ENCODE data around the gene CDKN1A. TPM values are rescaled to one million over a fixed set of nuclear protein-coding genes. Genes with fewer than 3 reads are reported as not detected.

CDKN1A gene
- total RNA-seq, 4 donors from 2014 or later, result 110 to 346 (median 260) TPM

GRCh38 chr6:36688063-36688738 lies 9.7 kb downstream of the CDKN1A start:
- in situ Hi-C loops (cut with MboI; ENCODE audit: low sequenced_read_pairs in 4 of 4), result loop anchor here in 3 of 4 donors (10.0 to 25.0 kb wide), 3 partner anchors 63 to 263 kb away; partner anchors contain the start of genes KCTD20 (in 1 of the 3) and PXT1 (in 1 of the 3)
- peaks cover 0 to 10% of the 10 kb centered on the region in 2 donors for H3K4me1 ChIP-seq
- H3K36me3 ChIP-seq, result peaks cover 22 to 43% of the 10 kb centered on the region in 2 donors
- H3K27ac ChIP-seq, result peak overlapping the region in 2 of 4 donors; percentile 1 to 46
- no peaks in the 10 kb centered on the region for H3K27me3 ChIP-seq
- H3K4me3 ChIP-seq, result no peak overlapping the region
- TF ChIP-seq POLR2A (IDR thresholded peaks at IDR 0.05) (no peak), CTCF (IDR thresholded peaks at IDR 0.05 in 4 of 5, conservative IDR thresholded peaks at IDR 0.05 in 1 of 5) (no peak)
- intact Hi-C loops (cut with DNase I; ENCODE audit: low total_unique reads), result no loop called here
- DNase-seq (no peak), ATAC-seq (peak in 1 of 2 donors; percentile 11)
- H3K9me3 ChIP-seq, result no peaks in the 10 kb centered on the region

- peaks cover 22 to 38% of the 10 kb centered on the region in 2 donors for H3K36me3 ChIP-seq
These were observed 10.2 kb downstream of the CDKN1A start for GRCh38 chr6:36688739-36689075.

GRCh38 chr6:36691011-36691410 lies 12.5 kb downstream of the CDKN1A start:
- DNase-seq (no peak), ATAC-seq (no peak)
- TF ChIP-seq CTCF (IDR thresholded peaks at IDR 0.05 in 4 of 5, conservative IDR thresholded peaks at IDR 0.05 in 1 of 5) (no peak), POLR2A (IDR thresholded peaks at IDR 0.05) (no peak)
- H3K27me3 ChIP-seq, result no peaks in the 10 kb centered on the region
- intact Hi-C loops (cut with DNase I; ENCODE audit: low total_unique reads) (no loop called here), in situ Hi-C loops (cut with MboI; ENCODE audit: low sequenced_read_pairs in 4 of 4) (loop anchor here in 1 of 4 donors (25.0 kb wide), 1 partner anchor 254 kb away; the partner anchor contains the start of genes KCTD20 and PXT1)
- H3K4me3 ChIP-seq, result no peak overlapping the region
- no peaks in the 10 kb centered on the region for H3K9me3 ChIP-seq
- peaks cover 0 to 8% of the 10 kb centered on the region in 2 donors for H3K4me1 ChIP-seq
- peaks cover 8 to 15% of the 10 kb centered on the region in 2 donors for H3K36me3 ChIP-seq
- H3K27ac ChIP-seq, result no peak overlapping the region

More at GRCh38 chr6:36688739-36689075, 10.2 kb downstream of the CDKN1A start:
- ATAC-seq (peak in 1 of 2 donors; percentile 47), DNase-seq (no peak)
- in situ Hi-C loops (cut with MboI; ENCODE audit: low sequenced_read_pairs in 4 of 4) (loop anchor here in 3 of 4 donors (10.0 to 25.0 kb wide), 3 partner anchors 64 to 264 kb away; partner anchors contain the start of genes KCTD20 (in 1 of the 3) and PXT1 (in 1 of the 3)), intact Hi-C loops (cut with DNase I; ENCODE audit: low total_unique reads) (no loop called here)
- H3K4me3 ChIP-seq, result no peak overlapping the region
- peak overlapping the region in 1 of 4 donors; percentile 46 for H3K27ac ChIP-seq
- no peaks in the 10 kb centered on the region for H3K27me3 ChIP-seq
- peaks cover 0 to 8% of the 10 kb centered on the region in 2 donors for H3K4me1 ChIP-seq
- TF ChIP-seq CTCF (IDR thresholded peaks at IDR 0.05 in 4 of 5, conservative IDR thresholded peaks at IDR 0.05 in 1 of 5) (no peak), POLR2A (IDR thresholded peaks at IDR 0.05) (no peak)
- H3K9me3 ChIP-seq, result no peaks in the 10 kb centered on the region

GRCh38 chr6:36691612-36692011 lies 13.1 kb downstream of the CDKN1A start:
- H3K4me3 ChIP-seq, result no peak overlapping the region
- intact Hi-C loops (cut with DNase I; ENCODE audit: low total_unique reads), result no loop called here

More at GRCh38 chr6:36691612-36692011, 13.1 kb downstream of the CDKN1A start:
- TF ChIP-seq CTCF (IDR thresholded peaks at IDR 0.05 in 4 of 5, conservative IDR thresholded peaks at IDR 0.05 in 1 of 5) (no peak), POLR2A (IDR thresholded peaks at IDR 0.05) (no peak)
- H3K36me3 ChIP-seq, result peaks cover 2 to 9% of the 10 kb centered on the region in 2 donors
- ATAC-seq (no peak), DNase-seq (no peak)
- H3K27ac ChIP-seq, result no peak overlapping the region
- H3K9me3 ChIP-seq, result no peaks in the 10 kb centered on the region
- no peaks in the 10 kb centered on the region for H3K27me3 ChIP-seq
- H3K4me1 ChIP-seq, result peaks cover 0 to 8% of the 10 kb centered on the region in 2 donors
- in situ Hi-C loops (cut with MboI; ENCODE audit: low sequenced_read_pairs in 4 of 4), result loop anchor here in 1 of 4 donors (25.0 kb wide), 1 partner anchor 254 kb away; the partner anchor contains the start of genes KCTD20 and PXT1
